Measurements from ENCODE around the gene ZNF500. TPM values are rescaled to one million over a fixed set of nuclear protein-coding genes. Genes with fewer than 3 reads are reported as not detected.

ZNF500 gene
- total and polyA plus RNA-seq, 2 of the 4 experiments (the other 2 are of a cell fraction): 4.5 to 5.9 TPM

DNA sequence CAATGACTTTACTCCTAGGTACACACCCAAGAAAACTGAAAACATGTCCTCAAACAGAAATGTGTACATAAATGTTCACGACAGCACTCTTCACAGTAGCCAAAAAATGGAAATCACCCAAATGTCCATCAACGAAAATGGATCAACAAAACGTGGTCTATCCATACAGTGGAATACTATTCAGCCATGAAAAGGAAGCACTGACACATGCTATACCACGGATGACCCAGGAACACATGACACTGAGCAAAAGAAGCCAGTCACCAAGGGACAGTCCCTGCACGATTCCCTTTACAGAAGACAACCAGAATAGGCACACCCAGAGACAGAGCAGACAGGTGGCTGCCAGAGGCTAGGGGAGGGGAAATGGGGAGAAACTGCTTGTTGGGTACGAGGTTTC is 11.3 kb downstream of the ZNF500 start:
- Histone ChIP-seq H3K56ac (ENCODE audit: extremely low read depth, insufficient read depth, low read length) (no peak overlapping the region), H3K4me3 (ENCODE audit: insufficient read depth, low read depth, low read length) (no peak overlapping the region), H2AFZ (replicated peaks; ENCODE audit: low read length, poor library complexity) (no peak overlapping the region), H3K9me3 (ENCODE audit: control insufficient read depth, insufficient read depth, low read length) (peaks cover 4% of the 10 kb centered on the region), H3K18ac (ENCODE audit: low read depth, low read length) (no peak overlapping the region), H3K14ac (replicated peaks; ENCODE audit: low read depth, low read length) (no peak overlapping the region), H2AK9ac (replicated peaks; ENCODE audit: low read depth, low read length, poor library complexity) (peak overlapping the region; percentile 70), H2AK5ac (ENCODE audit: low read depth, low read length) (no peak overlapping the region), H3K27ac (ENCODE audit: insufficient read depth, low read length) (no peak overlapping the region), H3K4ac (ENCODE audit: low read depth, low read length) (no peak overlapping the region), H3K23ac (ENCODE audit: low read depth, low read length) (no peak overlapping the region), H4K20me1 (ENCODE audit: insufficient read depth, low read length) (peaks cover 5% of the 10 kb centered on the region; the same call in 1 of the 2 replicates), H3K36me3 (ENCODE audit: control insufficient read depth, insufficient read depth, low read length) (peaks cover 69% of the 10 kb centered on the region), H3K9ac (ENCODE audit: low read depth, low read length) (no peak overlapping the region), H4K91ac (ENCODE audit: insufficient read depth, low read depth, low read length) (no peak overlapping the region), H3K4me2 (ENCODE audit: low read depth, low read length) (no peak overlapping the region), H3K9me1 (ENCODE audit: insufficient read depth, low read length) (no peaks in the 10 kb centered on the region), H2BK120ac (ENCODE audit: low read depth, low read length) (no peak overlapping the region), H2BK15ac (ENCODE audit: low read depth, low read length) (no peak overlapping the region), H3K4me1 (ENCODE audit: control insufficient read depth, insufficient read depth, low read length) (no peaks in the 10 kb centered on the region), H4K8ac (ENCODE audit: low read depth in 2 of 2, low read length in 2 of 2) (no peak overlapping the region), H3K79me1 (ENCODE audit: low read depth in 1 of 2, low read length in 2 of 2) (peaks cover 5 to 6% of the 10 kb centered on the region in 2 experiments; a peak in 3 of 4 replicates), H2BK5ac (ENCODE audit: low read depth, low read length, poor library complexity, severe bottlenecking) (no peak overlapping the region), H2BK20ac (ENCODE audit: low read depth, low read length) (no peak overlapping the region), H4K5ac (ENCODE audit: low read depth, low read length) (no peak overlapping the region), H3K27me3 (ENCODE audit: control insufficient read depth, insufficient read depth, low read length) (no peaks in the 10 kb centered on the region)
- 100% methylated on average over 3 of the region's 6 CpGs; no CpG with 5 or more reads in 1 of the 2 experiments for WGBS, 2 experiments (ENCODE audit: extremely low coverage in 2 of 2, insufficient read length in 1 of 2)
- DNase-seq: no peak
- dilution Hi-C loops (cut with HindIII; ENCODE audit: low sequenced_read_pairs, unreplicated experiment) (no loop called here), intact Hi-C loops (cut with micrococcal nuclease) (no loop called here), in situ Hi-C loops (cut with MboI; ENCODE audit: low sequenced_read_pairs) (no loop called here)
- no peak for TF ChIP-seq FOS (IDR thresholded peaks at IDR 0.05; ENCODE audit: low read depth, low read length)
- no peak for TF ChIP-seq MAFK (IDR thresholded peaks at IDR 0.05; ENCODE audit: low read depth, low read length)
- TF ChIP-seq RFX5 (IDR thresholded peaks at IDR 0.05; ENCODE audit: low read depth, low read length): no peak
- TF ChIP-seq USF2 (IDR thresholded peaks at IDR 0.05; ENCODE audit: low read depth, low read length): no peak
- no peak for TF ChIP-seq NFE2L2 (IDR thresholded peaks at IDR 0.05; ENCODE audit: low read depth, low read length)
- TF ChIP-seq, protein P1, sequence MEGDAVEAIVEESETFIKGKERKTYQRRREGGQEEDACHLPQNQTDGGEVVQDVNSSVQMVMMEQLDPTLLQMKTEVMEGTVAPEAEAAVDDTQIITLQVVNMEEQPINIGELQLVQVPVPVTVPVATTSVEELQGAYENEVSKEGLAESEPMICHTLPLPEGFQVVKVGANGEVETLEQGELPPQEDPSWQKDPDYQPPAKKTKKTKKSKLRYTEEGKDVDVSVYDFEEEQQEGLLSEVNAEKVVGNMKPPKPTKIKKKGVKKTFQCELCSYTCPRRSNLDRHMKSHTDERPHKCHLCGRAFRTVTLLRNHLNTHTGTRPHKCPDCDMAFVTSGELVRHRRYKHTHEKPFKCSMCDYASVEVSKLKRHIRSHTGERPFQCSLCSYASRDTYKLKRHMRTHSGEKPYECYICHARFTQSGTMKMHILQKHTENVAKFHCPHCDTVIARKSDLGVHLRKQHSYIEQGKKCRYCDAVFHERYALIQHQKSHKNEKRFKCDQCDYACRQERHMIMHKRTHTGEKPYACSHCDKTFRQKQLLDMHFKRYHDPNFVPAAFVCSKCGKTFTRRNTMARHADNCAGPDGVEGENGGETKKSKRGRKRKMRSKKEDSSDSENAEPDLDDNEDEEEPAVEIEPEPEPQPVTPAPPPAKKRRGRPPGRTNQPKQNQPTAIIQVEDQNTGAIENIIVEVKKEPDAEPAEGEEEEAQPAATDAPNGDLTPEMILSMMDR (conservative IDR thresholded peaks at IDR 0.05; ENCODE audit: low read depth, low read length): no peak
- BruUV-seq (replicated peaks): no TSS peak
- ATAC-seq (ENCODE audit: low read depth): no peak
- ChIA-PET POLR2A (ENCODE audit: unreplicated experiment) (no interaction called here), CTCF (no interaction called here)
